COLO829 (cell line): ENCODE measurements around the gene TAS2R31.

ENCODE experiments used
- DNase-seq: peaks from one replicate; pipeline ENCODE4 v3.0.0; 2012; ENCODE audit warnings: low spot score

Gene TAS2R31

DNA sequence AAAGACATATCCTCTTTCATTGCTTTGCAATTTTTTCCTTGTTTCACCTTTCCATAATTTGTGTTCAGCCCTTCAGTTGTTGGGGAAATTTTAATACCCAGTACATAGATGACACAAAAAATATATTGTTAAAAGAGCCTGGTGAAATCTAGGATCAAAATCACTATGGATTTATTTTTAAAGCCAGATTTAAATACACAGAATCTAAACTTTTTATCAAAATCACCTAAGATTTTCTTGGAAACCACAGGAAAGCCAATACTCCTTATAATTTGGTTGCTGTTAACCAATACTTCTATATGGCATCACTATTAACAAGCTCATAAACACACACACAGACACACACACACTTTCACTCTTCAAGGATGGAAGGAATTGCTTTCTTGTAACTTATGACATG is 33.0 kb downstream of the TAS2R31 start, which contains the start of gene TAS2R20:
Gene TAS2R20, minus strand, starts transcription at position 101 of the 400 bp plus-strand sequence. CDS start 429 bp downstream, outside the sequence.
- DNase-seq = no peak

DNA sequence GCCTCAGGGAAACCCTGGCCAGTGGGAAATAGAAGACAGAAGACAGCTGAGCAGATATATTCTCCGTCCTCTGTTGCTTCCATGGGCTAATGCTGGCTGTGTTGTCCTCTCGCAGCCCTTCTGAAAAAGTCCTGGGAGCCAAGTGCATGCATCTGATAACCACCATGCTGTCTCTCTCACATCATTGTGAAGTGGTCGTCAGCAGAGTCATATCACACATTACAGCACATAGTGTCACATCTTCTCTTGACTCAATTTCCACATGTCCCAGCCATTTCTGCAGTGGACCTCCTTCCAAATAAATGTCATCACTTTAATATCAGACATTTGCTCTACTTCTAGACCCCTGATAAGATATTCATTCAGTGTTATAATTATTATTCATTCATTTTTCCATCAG is 36.9 kb downstream of the TAS2R31 start:
- DNase-seq = no peak

DNA sequence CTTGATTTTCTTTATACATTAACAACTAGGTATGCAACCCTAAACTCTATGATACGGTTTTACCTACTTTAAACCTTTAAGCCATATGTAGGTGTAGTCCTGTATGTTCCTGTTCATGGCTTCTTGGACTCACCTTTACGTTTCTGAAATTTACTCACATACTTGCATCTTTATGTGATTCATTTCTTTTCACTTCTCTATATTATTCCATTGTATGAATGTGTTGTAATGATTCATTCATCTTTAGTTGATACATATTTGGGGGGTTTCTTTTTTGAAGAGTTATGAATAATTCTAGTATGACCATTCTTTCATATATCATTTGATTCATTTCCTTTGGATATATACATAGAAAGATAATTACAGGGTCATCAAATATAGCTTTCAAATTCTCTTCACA is 42.1 kb downstream of the TAS2R31 start:
- no peak for DNase-seq

DNA sequence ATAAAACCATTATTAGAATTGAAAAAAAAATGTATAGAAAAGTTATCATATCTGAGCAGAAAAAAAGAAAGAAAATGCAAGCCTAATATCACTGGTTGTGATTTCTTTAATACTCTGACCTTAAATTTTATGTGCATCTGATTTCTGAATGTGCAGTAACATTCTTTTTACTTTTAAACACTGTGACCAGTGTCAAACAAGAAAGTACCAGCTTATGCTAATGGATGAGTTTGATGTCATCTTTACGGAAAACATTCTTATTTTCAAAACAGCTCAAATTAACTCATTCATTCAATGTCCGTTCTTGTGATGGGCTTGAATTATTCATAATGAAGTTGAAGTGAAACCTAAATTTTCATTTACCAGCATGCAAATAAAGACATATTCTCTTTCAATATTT is 44.4 kb downstream of the TAS2R31 start, which contains the start of gene TAS2R50:
Gene TAS2R50, minus strand, starts transcription at position 101 of the 400 bp plus-strand sequence. Its CDS starts 52 bp downstream, at position 49.
- no peak for DNase-seq

DNA sequence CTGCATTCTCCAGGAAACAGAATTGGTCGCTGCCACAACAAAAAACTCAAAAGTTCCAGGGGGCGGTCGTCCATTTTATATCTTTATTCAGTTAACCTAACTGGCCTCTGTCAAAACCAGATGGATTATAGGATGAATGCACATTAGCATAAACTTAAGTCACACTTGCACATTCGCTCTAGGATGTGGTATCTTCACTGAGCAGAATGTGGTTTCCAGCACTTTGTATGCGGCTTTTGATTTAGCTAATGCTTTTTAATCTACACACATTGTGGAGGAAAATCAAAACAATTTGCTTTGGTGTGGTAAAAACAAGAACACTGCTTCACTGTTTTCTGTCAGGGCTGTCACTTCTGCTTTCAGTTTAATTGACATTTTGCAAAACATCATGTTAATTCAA is 49.0 kb downstream of the TAS2R31 start:
- no peak for DNase-seq
